HL-60 (cell line): ENCODE measurements around the gene OSBPL10.

Source experiments
- DNase-seq, 2 experiments: peaks; one replicate each; pipeline ENCODE4 v3.0.0-alpha.2; 2010 to 2020; ENCODE audit warnings: low read depth in 1 of 2, low spot score in 1 of 2
- H3K27ac ChIP-seq: fragments of 250-450 bp; sonication (Bioruptor Pico); replicated peaks from 2 replicates; pipeline ENCODE4 v1.5.1; 2020; ENCODE audit warnings: mild to moderate bottlenecking, moderate library complexity
- H3K27me3 ChIP-seq: fragments of 250-450 bp; sonication (Bioruptor Pico); 2 replicates; pipeline ENCODE4 v1.5.1; 2021; ENCODE audit warnings: mild to moderate bottlenecking, moderate library complexity; ENCODE audit not compliant: insufficient read depth, poor library complexity, severe bottlenecking
- H3K4me3 ChIP-seq: replicated peaks from 2 replicates; pipeline ENCODE4 v1.5.1; 2011; ENCODE audit warnings: mild to moderate bottlenecking, control low read depth, low read length; ENCODE audit not compliant: insufficient read depth
- GABPA ChIP-seq: IDR thresholded peaks from 2 replicates; pipeline ENCODE4 v1.6.1; 2012; ENCODE audit warnings: low read depth
- POLR2AphosphoS5 ChIP-seq: IDR thresholded peaks from 2 replicates; pipeline ENCODE4 v1.6.1; 2012; ENCODE audit warnings: low read depth
- REST ChIP-seq: IDR thresholded peaks from 2 replicates; pipeline ENCODE4 v1.6.1; 2012; ENCODE audit warnings: low read depth; ENCODE audit not compliant: insufficient replicate concordance
- SPI1 ChIP-seq: IDR thresholded peaks from 2 replicates; pipeline ENCODE4 v1.6.1; 2012; ENCODE audit warnings: low read depth, mild to moderate bottlenecking, borderline replicate concordance
- TF ChIP-seq, protein P1 (sequence below): IDR thresholded peaks from one replicate; pipeline ENCODE4 v1.5.1; 2011; ENCODE audit warnings: low read length, control low read depth, inconsistent platforms; ENCODE audit not compliant: insufficient read depth

The OSBPL10 gene

DNA sequence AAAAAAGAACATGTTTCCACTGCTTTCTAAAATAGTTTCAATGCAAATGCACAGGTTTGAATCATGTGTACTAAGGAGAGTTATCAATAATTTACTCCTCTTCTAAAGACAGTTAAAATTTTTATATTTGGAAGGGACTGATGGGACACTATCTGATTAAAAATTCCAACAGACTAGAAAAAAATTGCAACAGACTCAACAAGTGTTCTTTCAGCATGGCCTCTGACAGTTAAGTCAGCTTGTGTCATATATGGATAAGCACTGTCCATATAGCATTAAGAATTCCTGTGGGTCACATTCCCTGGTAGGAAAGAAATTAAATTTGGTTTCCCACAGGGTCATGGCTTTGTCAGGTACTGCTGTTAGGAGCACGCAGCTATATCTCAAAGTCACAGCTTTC lies 96.8 kb downstream of the OSBPL10 start:
- DNase-seq, result no peak
- Histone ChIP-seq H3K4me3 (no peak overlapping the region), H3K27ac (no peak overlapping the region), H3K27me3 (no peaks in the 10 kb centered on the region)
- no peak for TF ChIP-seq SPI1

- TF ChIP-seq, protein P1, sequence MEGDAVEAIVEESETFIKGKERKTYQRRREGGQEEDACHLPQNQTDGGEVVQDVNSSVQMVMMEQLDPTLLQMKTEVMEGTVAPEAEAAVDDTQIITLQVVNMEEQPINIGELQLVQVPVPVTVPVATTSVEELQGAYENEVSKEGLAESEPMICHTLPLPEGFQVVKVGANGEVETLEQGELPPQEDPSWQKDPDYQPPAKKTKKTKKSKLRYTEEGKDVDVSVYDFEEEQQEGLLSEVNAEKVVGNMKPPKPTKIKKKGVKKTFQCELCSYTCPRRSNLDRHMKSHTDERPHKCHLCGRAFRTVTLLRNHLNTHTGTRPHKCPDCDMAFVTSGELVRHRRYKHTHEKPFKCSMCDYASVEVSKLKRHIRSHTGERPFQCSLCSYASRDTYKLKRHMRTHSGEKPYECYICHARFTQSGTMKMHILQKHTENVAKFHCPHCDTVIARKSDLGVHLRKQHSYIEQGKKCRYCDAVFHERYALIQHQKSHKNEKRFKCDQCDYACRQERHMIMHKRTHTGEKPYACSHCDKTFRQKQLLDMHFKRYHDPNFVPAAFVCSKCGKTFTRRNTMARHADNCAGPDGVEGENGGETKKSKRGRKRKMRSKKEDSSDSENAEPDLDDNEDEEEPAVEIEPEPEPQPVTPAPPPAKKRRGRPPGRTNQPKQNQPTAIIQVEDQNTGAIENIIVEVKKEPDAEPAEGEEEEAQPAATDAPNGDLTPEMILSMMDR, result no peak
- TF ChIP-seq SPI1, result no peak
- no peak for TF ChIP-seq POLR2AphosphoS5
- no peak for TF ChIP-seq REST
- TF ChIP-seq GABPA, result no peak
- DNase-seq, result no peak
- Histone ChIP-seq H3K27me3 (no peaks in the 10 kb centered on the region), H3K4me3 (no peak overlapping the region), H3K27ac (no peak overlapping the region)
Observed at GRCh38 chr3:31882895-31883294, 98.2 kb downstream of the OSBPL10 start.

DNA sequence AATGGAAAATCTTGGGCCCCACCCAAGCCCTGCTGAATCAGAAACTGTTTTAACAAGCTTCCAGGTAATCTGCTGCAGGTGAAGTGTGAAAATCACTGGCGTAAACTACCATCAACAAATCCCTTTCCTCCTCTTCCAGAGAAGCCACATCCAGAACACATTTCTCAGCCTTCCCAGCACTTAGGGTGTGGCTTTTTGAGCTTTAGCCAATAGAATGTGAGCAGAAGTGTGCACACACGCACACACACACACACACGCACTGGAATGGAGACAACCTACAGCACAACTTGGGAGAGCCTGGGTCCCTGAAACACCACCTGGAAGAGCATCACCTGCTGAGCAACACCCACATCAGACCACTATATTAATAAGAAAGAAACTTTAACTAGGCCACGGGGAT lies 98.6 kb downstream of the OSBPL10 start:
- Histone ChIP-seq H3K27ac (no peak overlapping the region), H3K4me3 (no peak overlapping the region)
- DNase-seq, result no peak

DNA sequence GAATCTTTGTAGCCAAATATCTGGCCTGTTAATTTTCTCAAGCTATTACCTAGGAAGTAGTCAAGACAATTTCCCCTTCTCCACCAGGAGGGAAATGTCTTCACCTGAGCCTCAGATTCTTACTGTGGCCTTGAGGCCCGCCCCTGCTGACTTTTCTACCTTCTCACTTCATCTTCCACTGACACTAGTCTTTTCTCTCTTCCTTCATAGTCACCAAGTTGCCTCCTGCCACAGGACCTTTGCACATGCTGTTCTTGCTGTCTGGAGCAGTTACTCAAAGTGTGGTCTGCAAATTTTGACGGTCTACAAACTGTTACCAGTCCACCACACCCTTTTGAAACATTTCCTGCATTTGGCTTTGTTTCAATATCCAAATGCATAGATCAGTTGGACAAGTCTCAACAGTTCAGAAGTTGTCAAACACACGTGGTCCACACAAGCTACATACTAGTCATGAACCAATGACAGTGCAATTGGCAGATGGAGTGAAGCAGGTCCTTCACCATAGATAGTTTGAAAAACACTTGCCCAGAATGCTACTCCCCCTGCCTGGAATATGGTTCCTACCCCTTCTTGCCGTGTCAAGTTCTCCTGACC lies 100.5 kb downstream of the OSBPL10 start:
- Histone ChIP-seq H3K27me3 (no peaks in the 10 kb centered on the region), H3K4me3 (no peak overlapping the region), H3K27ac (no peak overlapping the region)
- no peak for TF ChIP-seq GABPA
- no peak for TF ChIP-seq REST
- TF ChIP-seq, protein P1, result no peak
- TF ChIP-seq POLR2AphosphoS5, result no peak
- no peak for DNase-seq

More for the DNA sequence above, 98.6 kb downstream of the OSBPL10 start:
- H3K27me3 ChIP-seq, result no peaks in the 10 kb centered on the region
- TF ChIP-seq GABPA, result no peak

DNA sequence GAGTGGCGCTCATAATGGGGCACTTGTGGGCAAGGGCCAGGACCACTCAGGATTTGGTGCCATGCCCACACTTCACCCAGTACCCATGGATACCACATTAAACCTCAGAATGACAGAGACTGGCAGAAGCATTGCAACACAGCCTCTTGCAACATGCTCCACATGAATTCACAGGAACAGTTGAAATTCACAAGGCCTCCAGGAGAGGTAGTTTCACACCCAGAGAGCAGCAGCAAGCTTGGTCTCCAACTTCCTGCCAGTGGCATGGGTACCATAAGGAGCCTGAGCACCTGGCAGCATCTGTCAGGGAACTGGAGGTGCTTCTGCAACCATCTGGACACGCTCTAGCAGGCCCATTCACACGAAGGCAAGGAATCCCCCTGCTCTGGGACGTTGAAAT lies 101.0 kb downstream of the OSBPL10 start:
- DNase-seq, result peak; percentile 23 to 80
- H3K4me3 ChIP-seq, result no peak overlapping the region
- TF ChIP-seq GABPA (no peak), REST (no peak), SPI1 (no peak), POLR2AphosphoS5 (no peak)
- TF ChIP-seq, protein P1, result no peak
- H3K27me3 ChIP-seq, result no peaks in the 10 kb centered on the region
- H3K27ac ChIP-seq, result no peak overlapping the region
